IPS DF 19.7 (cell line): ENCODE measurements around the gene PDZD8.
"Not testable (repeated sequence)": the region's sequence is repeated elsewhere in the genome, so short reads cannot be mapped to it uniquely, and the experiment has no call there.

Experiments
- DNase-seq: peaks from one replicate; pipeline ENCODE4 v3.0.0-alpha.2; 2013; ENCODE audit warnings: low read depth, low spot score

PDZD8 gene

DNA sequence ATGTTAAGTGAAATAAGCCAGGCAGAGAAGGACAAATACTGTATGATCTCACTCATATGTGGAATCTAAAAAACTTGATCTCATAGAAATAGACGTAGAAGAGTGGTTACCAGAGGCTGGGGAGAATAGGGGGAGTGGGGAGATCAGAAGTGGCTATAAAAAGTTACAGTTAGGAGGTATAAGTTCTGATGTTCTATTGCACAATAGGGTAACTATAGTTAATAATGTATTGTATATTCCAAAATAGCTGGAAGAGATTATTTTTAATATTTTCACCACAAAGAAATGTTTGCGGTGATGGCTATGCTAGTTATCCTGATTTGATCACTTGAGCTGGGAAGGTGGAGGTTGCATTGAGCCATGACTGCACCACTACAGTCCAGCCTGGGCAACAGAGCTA, 80.5 kb downstream of the PDZD8 start:
- no peak for DNase-seq

DNA sequence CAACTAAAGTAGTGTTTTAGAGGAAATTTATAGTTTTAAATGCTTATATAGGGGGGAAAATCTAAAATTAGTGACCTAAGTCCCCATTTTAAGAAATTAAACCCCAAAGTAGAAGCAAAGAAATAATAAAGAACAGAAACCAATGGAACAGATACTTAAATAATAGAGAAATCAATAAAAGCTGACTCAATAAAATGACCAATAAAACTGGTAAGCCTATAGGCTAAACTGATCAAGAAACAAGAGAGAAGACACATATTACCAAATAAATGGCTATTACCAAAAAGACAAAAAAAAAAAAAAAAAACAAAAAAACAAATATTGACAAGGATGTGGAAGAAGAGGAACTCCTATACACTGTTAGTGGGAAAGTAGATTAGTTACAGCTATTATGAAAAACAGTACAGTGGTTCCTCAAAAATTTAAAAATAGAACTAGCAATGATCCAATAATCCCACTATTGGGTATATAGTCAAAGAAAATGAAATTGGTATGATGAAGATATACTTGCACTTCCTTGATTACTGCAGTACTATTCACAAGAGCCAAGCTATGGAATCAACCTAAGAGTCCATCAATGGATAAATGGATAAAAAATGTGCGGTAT, 81.1 kb downstream of the PDZD8 start:
- DNase-seq, result no peak

- DNase-seq, result not testable (repeated sequence)
Measured at GRCh38 chr10:117290872-117291271, 84.4 kb downstream of the PDZD8 start.

GRCh38 chr10:117284716-117285494, 90.3 kb downstream of the PDZD8 start:
- no peak for DNase-seq

- no peak for DNase-seq
Measured at GRCh38 chr10:117277675-117278074, 97.6 kb downstream of the PDZD8 start.

DNA sequence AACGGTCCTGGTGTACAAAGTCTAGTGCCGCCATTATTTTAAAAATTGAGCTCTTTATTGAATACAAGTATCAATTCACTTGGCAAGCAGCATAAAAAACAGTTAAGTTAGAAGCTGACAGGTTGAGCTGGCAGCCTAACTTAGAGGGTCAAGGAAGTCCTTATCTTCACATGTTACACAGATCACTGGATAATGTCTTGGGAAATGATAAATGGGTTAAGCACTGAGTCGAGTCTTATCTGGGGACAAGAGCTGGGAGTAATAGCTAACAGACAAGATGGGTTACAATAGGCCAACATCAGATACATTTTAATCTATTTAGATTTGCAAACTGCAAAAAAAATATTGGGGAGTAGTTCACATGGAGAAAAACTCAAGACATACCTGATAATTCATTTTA, 100.1 kb downstream of the PDZD8 start:
- no peak for DNase-seq

- no peak for DNase-seq
Measured at GRCh38 chr10:117274509-117274908, 100.7 kb downstream of the PDZD8 start.

DNA sequence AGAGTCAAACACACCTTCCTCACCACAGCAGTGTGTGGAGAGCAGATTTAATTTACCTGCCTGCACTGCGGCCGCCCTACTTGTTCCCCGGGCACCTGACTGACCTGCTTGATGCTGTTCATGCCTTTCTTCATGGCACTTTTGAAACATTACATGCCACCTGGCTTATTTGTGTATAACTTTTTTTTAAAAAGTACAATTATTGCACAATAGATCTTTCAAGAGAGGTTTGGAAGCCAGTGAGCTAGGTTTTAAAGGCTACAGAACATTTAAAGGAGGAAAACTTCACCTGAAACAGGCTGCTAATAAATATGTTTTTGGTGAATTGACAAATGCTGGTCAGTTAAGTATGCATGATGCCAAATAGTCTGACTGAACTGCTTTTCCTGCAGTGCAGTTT, 101.3 kb downstream of the PDZD8 start:
- DNase-seq, result no peak

DNA sequence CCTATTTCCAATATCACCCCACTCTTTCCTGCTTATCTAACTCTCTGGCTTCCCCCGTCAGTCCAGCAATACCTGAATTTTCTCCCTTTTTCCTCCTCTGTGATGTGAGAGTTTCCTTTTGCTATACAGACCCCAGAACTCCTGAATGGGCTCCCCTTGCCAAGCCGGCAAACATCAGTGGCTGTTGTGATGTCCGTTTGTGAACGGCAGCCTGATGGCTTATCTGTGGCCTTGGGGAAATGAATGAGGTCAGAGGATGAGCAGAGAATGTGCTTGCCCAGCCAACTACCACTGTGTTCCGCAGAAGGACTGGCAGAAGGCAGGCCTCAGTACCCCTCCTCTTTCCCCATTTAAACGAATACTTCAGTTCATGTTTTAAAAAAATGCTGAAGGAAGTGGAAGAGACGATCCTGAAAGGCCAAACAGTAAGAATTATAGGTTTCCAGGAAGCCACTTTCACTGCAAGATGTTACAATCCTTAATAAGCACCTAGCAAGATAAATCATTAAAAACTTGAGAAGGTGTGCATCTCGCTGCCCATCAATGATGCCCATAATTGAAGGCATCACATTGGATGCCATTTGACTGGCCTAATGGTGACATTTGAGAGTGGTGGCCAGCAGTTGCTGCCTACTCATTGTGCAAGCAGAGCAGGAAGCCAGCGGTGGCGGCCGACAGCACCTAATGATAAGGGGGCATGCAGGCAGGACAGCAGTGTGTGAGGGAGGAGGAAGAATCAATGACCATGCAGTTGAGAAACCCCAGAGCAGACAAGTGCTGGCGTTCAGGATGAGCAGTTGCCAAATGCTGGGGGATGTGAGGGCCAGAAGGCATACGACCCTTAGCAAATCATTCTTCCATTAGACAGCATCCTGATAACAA, 102.8 kb downstream of the PDZD8 start:
- no peak for DNase-seq

DNA sequence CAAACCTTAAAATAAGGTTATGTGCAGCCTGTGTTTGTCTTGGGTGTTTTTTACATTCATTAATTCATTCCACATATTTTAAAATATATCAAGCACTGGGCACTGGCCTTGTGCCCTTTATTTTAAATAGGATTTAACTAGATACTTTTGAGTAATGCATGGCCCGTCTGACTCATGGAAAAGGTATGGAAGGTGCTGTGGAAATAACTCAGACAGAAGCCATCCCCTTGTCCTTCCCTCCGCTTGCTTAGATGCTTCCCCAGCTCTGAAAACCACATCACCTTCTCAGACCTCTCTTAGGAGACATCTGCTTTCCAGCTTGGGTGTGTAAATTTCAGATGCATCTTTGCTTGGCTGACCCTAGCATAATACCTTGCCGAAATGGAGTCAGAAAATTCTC, 103.8 kb downstream of the PDZD8 start:
- DNase-seq, result no peak

DNA sequence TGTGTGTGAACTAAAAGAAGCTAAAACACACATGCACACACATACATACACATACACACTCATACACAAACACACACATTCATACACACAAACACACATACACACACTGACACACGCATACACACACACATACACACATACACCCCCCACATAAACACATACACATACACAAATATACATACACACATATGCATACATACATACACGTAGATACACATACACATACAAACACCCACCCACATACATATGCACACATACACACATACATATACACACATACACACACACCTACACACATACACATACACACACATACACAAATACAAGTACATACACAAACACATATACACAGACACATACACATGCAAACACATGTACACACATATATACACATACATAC, 106.3 kb downstream of the PDZD8 start:
- DNase-seq, result no peak

DNA sequence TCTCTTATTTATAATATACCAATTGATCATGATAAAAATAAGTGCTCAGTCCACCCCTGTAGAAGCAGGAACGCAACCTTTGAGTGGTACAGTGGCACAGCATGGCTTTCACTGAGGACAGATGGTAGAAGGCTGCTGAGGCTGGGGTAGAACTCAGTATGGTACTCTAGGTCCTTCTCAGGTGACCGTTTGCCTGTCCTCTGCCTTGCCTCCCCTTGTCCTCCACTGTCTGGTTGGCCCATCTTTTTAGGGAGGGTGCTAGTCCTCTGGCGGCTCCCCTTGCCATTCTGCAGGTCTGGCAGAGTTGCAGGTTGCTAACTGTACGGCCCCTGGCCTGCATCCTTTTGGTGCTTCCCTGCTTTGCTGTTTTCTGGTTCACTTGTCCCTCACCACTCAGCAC, 107.0 kb downstream of the PDZD8 start:
- no peak for DNase-seq

- no peak for DNase-seq
Measured at GRCh38 chr10:117266812-117267211, 108.4 kb downstream of the PDZD8 start.

GRCh38 chr10:117266400-117266799, 108.8 kb downstream of the PDZD8 start:
- no peak for DNase-seq

- no peak for DNase-seq
Measured at GRCh38 chr10:117264782-117265181, 110.5 kb downstream of the PDZD8 start.

DNA sequence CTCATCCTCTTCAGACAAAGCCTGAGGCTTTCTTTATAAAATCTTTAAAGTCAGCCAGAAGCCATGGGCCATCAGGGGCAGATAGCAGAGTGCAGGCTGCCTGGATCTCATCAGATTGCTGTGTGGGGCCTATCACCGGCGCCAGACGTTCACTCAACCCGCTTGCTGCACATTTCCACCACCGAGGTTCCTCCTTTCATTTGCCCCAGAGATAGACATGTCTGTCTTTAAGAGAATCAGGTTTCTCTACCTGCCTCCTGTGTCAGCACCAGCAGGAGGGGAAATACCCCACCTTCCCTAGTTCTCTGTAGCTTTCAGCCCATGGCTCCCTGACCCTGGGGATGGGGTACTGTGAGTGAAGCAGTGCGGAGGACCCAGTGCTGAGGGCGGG, 112.3 kb downstream of the PDZD8 start:
- DNase-seq, result no peak

DNA sequence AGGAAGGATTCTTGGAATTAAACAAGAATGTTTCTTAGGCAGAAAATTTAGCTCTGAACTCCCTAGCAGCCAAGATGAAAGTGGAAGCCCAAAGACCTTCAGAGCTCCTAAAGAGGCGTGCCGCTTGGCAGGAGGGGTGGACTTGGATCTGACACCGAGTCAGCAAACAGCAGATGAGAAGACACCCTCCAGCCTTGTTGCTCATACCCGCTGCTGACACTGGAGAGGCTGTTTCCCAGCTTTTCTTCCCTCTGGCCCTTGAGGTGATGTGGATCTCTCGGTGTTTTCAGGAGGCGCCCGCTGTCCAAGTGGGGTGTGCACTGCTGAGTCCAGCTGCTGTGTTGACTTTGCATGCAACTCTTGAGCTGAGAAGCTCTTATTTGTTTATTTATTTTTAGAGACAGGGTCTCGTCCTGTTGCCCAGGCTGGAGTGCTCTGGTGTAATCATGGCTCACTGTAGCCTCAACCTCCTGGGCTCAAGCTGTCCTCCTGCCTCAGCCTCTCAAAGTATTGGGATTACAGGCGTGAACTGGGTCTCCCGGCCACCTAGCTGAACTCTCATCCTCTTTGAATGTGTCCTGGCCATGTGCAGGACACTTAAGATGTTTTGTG, 112.8 kb downstream of the PDZD8 start:
- DNase-seq, result no peak

GRCh38 chr10:117261501-117261900, 113.7 kb downstream of the PDZD8 start:
- DNase-seq, result no peak

DNA sequence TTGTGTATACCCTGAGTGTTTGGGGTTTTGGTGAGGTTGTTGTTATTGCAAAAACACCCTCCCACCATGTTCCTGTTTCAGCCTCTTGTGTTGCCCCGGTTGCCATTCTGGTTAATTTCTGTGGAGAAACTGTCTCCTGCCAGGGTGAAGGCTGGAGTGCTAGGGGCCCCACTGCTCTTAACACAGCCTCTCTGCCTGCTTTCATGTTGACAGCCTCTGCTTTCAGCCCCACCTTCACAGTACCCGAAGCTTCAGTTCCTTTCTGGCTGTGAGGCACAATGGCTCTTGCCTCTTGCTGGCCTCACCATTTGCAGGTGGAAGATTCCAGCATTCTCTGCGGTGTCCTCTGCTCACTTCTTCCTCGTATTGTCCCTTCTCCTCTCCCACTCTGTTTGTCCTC, 115.2 kb downstream of the PDZD8 start:
- no peak for DNase-seq

DNA sequence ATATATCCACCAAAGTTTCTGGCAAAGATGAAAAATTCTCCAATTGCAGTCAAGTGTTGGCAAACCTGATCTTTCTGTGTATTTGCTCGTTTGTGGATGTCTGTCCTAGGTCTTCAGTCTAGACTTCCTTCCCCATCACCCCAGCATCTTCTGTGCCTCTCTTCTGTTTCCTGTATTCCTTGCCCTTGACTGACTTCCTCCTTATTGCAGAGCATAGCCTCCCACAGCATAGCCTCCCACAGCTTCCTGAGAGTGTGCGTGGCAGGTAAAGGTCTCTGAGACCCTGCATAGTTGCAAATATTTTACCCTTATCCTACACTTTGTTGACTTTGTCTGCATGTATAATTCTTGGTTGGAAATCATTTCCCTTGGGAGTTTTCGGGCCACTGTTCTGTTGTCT, 116.0 kb downstream of the PDZD8 start:
- DNase-seq, result no peak

- DNase-seq, result no peak
Measured at GRCh38 chr10:117257721-117258120, 117.5 kb downstream of the PDZD8 start.

GRCh38 chr10:117256910-117257309, 118.3 kb downstream of the PDZD8 start:
- no peak for DNase-seq
